SU-DHL-6 (cell line): ENCODE measurements around the gene AXL.

Experiments
- EZH2phosphoT487 ChIP-seq: fragments of 200-600 bp; sonication (generic), shearing (Covaris generic); conservative IDR thresholded peaks from 2 replicates; pipeline ENCODE4 v1.6.1; 2018; ENCODE audit warnings: mild to moderate bottlenecking, antibody characterized with exemption, low read length, moderate library complexity, mixed read lengths
- TF ChIP-seq, protein P1 (sequence below): fragments of 200-600 bp; sonication (generic); IDR thresholded peaks from one replicate; pipeline ENCODE4 v1.5.1; 2017; ENCODE audit warnings: antibody characterized with exemption, mild to moderate bottlenecking, low read length, moderate library complexity; ENCODE audit not compliant: insufficient read depth, poor library complexity, severe bottlenecking

DNA sequence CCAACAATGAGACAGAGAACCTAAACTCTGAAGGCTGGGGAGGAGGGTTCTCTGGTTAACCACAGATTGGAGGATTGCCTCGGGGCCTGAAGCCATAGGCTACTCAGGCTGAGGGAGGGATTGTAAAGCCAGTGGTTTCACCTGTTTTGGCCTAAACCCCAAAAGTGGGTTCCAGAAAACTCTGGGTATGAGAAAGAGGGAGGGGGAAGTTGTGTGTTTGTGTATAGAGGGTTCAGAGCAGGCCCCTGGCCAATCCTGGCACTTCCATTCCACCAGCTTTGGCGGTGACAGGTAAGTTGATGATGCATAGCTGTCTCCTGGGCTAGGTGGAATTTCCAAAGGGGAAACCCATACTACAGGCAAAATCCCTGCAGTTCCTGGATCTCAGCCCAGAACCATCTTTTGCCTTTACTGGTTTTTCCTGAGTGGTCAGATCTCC lies 77.4 kb downstream of the AXL start:
- TF ChIP-seq, protein P1, sequence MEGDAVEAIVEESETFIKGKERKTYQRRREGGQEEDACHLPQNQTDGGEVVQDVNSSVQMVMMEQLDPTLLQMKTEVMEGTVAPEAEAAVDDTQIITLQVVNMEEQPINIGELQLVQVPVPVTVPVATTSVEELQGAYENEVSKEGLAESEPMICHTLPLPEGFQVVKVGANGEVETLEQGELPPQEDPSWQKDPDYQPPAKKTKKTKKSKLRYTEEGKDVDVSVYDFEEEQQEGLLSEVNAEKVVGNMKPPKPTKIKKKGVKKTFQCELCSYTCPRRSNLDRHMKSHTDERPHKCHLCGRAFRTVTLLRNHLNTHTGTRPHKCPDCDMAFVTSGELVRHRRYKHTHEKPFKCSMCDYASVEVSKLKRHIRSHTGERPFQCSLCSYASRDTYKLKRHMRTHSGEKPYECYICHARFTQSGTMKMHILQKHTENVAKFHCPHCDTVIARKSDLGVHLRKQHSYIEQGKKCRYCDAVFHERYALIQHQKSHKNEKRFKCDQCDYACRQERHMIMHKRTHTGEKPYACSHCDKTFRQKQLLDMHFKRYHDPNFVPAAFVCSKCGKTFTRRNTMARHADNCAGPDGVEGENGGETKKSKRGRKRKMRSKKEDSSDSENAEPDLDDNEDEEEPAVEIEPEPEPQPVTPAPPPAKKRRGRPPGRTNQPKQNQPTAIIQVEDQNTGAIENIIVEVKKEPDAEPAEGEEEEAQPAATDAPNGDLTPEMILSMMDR, result no peak
- TF ChIP-seq EZH2phosphoT487, result no peak
